ENCODE data around the gene GP2. TPM values are rescaled to one million over a fixed set of nuclear protein-coding genes. Genes with fewer than 3 reads are reported as not detected.
A peak's percentile ranks its signal among the peaks of the same experiment; 100 is the strongest.

The GP2 gene
- total and polyA plus RNA-seq, 2 donors (not counting 3 experiments of a cell fraction or from before 2014, with no cell fraction given) = not detected

GRCh38 chr16:20359997-20360396 lies 32.7 kb upstream of the GP2 start:
- no TSS peak for BruUV-seq (replicated peaks)
- POLR2A ChIA-PET = no interaction called here
- Histone ChIP-seq H3K9me1 (replicated peaks; ENCODE audit: control insufficient read depth, extremely low read depth, insufficient read depth, low read length) (no peaks in the 10 kb centered on the region), H3K27ac (ENCODE audit: insufficient read depth, low read depth, low read length) (no peak overlapping the region), H3K27me3 (ENCODE audit: control insufficient read depth in 2 of 2, insufficient read depth in 2 of 2, low read length in 2 of 2) (no peaks in the 10 kb centered on the region), H2AFZ (ENCODE audit: low read depth, low read length) (no peak overlapping the region), H3K9ac (replicated peaks; ENCODE audit: extremely low read depth, insufficient read depth, low read length) (no peak overlapping the region), H3K36me3 (ENCODE audit: control insufficient read depth in 2 of 2, extremely low read depth in 1 of 2, insufficient read depth in 2 of 2, low read length in 2 of 2) (no peaks in the 10 kb centered on the region), H4K20me1 (replicated peaks; ENCODE audit: control insufficient read depth, extremely low read depth, insufficient read depth, low read length) (no peaks in the 10 kb centered on the region), H3K4me3 (replicated peaks in 1 of 3; ENCODE audit: insufficient read depth in 1 of 3, low read depth in 1 of 3, low read length in 3 of 3) (no peak overlapping the region), H3K4me2 (ENCODE audit: insufficient read depth, low read length) (no peak overlapping the region), H3K9me3 (replicated peaks; ENCODE audit: control insufficient read depth, insufficient read depth, low read length) (no peaks in the 10 kb centered on the region), H3K4me1 (ENCODE audit: control insufficient read depth, extremely low read depth, insufficient read depth, low read length) (no peaks in the 10 kb centered on the region), H3K79me2 (ENCODE audit: control insufficient read depth, insufficient read depth, low read length) (no peaks in the 10 kb centered on the region)
- FAIRE-seq (no peak), DNase-seq (ENCODE audit: low read depth, low spot score) (no peak)
- TF ChIP-seq POLR2AphosphoS5 (IDR thresholded peaks at IDR 0.05; ENCODE audit: insufficient read depth, low read depth, low read length) (no peak), JUN (IDR thresholded peaks at IDR 0.05; ENCODE audit: borderline replicate concordance, insufficient read depth, insufficient read length, low read depth) (no peak), CTCF (IDR thresholded peaks at IDR 0.05; ENCODE audit: extremely low read depth in 1 of 2, insufficient read depth in 1 of 2, low read depth in 1 of 2, low read length in 2 of 2) (peak; percentile 3 to 7)
- intact Hi-C loops (cut with micrococcal nuclease) = no loop called here
- dilution Hi-C loops (cut with MboI; ENCODE audit: extremely low pct_ligation_motif_present, low sequenced_read_pairs) = no loop called here
- CTCF ChIA-PET = interaction anchor here (1.0 kb wide), 1 partner anchor 8 kb away, joined by 3 read pairs; no protein-coding TSS in a partner anchor

- CTCF ChIA-PET = no interaction called here
- dilution Hi-C loops (cut with MboI; ENCODE audit: extremely low pct_ligation_motif_present, low sequenced_read_pairs) = no loop called here
- Histone ChIP-seq H3K9ac (replicated peaks; ENCODE audit: extremely low read depth, insufficient read depth, low read length) (no peak overlapping the region), H3K4me1 (ENCODE audit: control insufficient read depth, extremely low read depth, insufficient read depth, low read length) (no peaks in the 10 kb centered on the region), H3K79me2 (ENCODE audit: control insufficient read depth, insufficient read depth, low read length) (no peaks in the 10 kb centered on the region), H3K9me3 (replicated peaks; ENCODE audit: control insufficient read depth, insufficient read depth, low read length) (no peaks in the 10 kb centered on the region), H3K27ac (ENCODE audit: insufficient read depth, low read depth, low read length) (no peak overlapping the region), H3K9me1 (replicated peaks; ENCODE audit: control insufficient read depth, extremely low read depth, insufficient read depth, low read length) (no peaks in the 10 kb centered on the region), H2AFZ (ENCODE audit: low read depth, low read length) (no peak overlapping the region), H3K27me3 (ENCODE audit: control insufficient read depth in 2 of 2, insufficient read depth in 2 of 2, low read length in 2 of 2) (no peaks in the 10 kb centered on the region), H3K4me3 (replicated peaks in 1 of 3; ENCODE audit: insufficient read depth in 1 of 3, low read depth in 1 of 3, low read length in 3 of 3) (no peak overlapping the region), H3K36me3 (ENCODE audit: control insufficient read depth in 2 of 2, extremely low read depth in 1 of 2, insufficient read depth in 2 of 2, low read length in 2 of 2) (no peaks in the 10 kb centered on the region), H3K4me2 (ENCODE audit: insufficient read depth, low read length) (no peak overlapping the region), H4K20me1 (replicated peaks; ENCODE audit: control insufficient read depth, extremely low read depth, insufficient read depth, low read length) (no peaks in the 10 kb centered on the region)
- no peak for TF ChIP-seq FOS (IDR thresholded peaks at IDR 0.05; ENCODE audit: borderline replicate concordance, insufficient read depth, low read length)
- TF ChIP-seq POLR2A (IDR thresholded peaks at IDR 0.05; ENCODE audit: low read depth, low read length) = no peak
- TF ChIP-seq EZH2 (IDR thresholded peaks at IDR 0.05; ENCODE audit: borderline replicate concordance, low read depth, low read length, severe bottlenecking) = no peak
- no peak for TF ChIP-seq MAX (IDR thresholded peaks at IDR 0.05; ENCODE audit: insufficient read depth, insufficient read length)
- no peak for TF ChIP-seq JUN (IDR thresholded peaks at IDR 0.05; ENCODE audit: borderline replicate concordance, insufficient read depth, insufficient read length, low read depth)
- no peak for TF ChIP-seq CTCF (IDR thresholded peaks at IDR 0.05; ENCODE audit: extremely low read depth in 1 of 2, insufficient read depth in 1 of 2, low read depth in 1 of 2, low read length in 2 of 2)
- no peak for TF ChIP-seq GATA2 (IDR thresholded peaks at IDR 0.05; ENCODE audit: insufficient read depth, insufficient read length, low read depth, low read length)
- no peak for TF ChIP-seq POLR2AphosphoS5 (IDR thresholded peaks at IDR 0.05; ENCODE audit: insufficient read depth, low read depth, low read length)
- TF ChIP-seq MYC (IDR thresholded peaks at IDR 0.05; ENCODE audit: low read depth, low read length) = no peak
- DNase-seq (ENCODE audit: low read depth, low spot score) (no peak), FAIRE-seq (no peak)
- POLR2A ChIA-PET = no interaction called here
- intact Hi-C loops (cut with micrococcal nuclease) = no loop called here
- no TSS peak for BruUV-seq (replicated peaks)
These were observed 27.9 kb upstream of the GP2 start for GRCh38 chr16:20355114-20355782.

Data from endothelial cell of umbilical vein (primary cell).